ENCODE measurements around the gene NTRK2.

The NTRK2 gene

GRCh38 chr9:84669288-84670137 lies at the start of gene NTRK2:
TSS of gene NTRK2 (plus strand) at chr9:84669729. CDS start at chr9:84670749, 1,020 bp downstream.
- DNase-seq: peak; percentile 32

- DNase-seq: no peak
These were observed 49.2 kb upstream of the NTRK2 start for GRCh38 chr9:84620338-84620737.

GRCh38 chr9:84621811-84622210 lies 47.7 kb upstream of the NTRK2 start:
- DNase-seq: no peak

- DNase-seq: no peak
These were observed 46.5 kb upstream of the NTRK2 start for GRCh38 chr9:84622981-84623380.

- no peak for DNase-seq
These were observed 33.1 kb upstream of the NTRK2 start for GRCh38 chr9:84636436-84636835.

- DNase-seq: no peak
These were observed 26.9 kb upstream of the NTRK2 start for GRCh38 chr9:84642553-84643141.

GRCh38 chr9:84647699-84648098 lies 21.8 kb upstream of the NTRK2 start:
- DNase-seq: no peak

- no peak for DNase-seq
These were observed 16.9 kb upstream of the NTRK2 start for GRCh38 chr9:84652496-84653120.

GRCh38 chr9:84655447-84655846 lies 14.1 kb upstream of the NTRK2 start:
- DNase-seq: no peak

- DNase-seq: no peak
These were observed 10.2 kb upstream of the NTRK2 start for GRCh38 chr9:84659313-84659712.

GRCh38 chr9:84659773-84660172 lies 9.8 kb upstream of the NTRK2 start:
- DNase-seq: no peak

GRCh38 chr9:84667571-84668195 lies 1.8 kb upstream of the NTRK2 start:
- peak; percentile 19 for DNase-seq

GRCh38 chr9:84668196-84669012 lies 1.1 kb upstream of the NTRK2 start:
- peak; percentile 75 for DNase-seq

- no peak for DNase-seq
These were observed 579 bp upstream of the NTRK2 start for GRCh38 chr9:84669013-84669287.

GRCh38 chr9:84670138-84671041 lies 861 bp downstream of the NTRK2 start:
- peak; percentile 3 for DNase-seq

- DNase-seq: no peak
These were observed 2.3 kb downstream of the NTRK2 start for GRCh38 chr9:84671586-84672521.

- no peak for DNase-seq
These were observed 4.3 kb downstream of the NTRK2 start for GRCh38 chr9:84673806-84674205.

- no peak for DNase-seq
These were observed 7.6 kb downstream of the NTRK2 start for GRCh38 chr9:84677080-84677479.

- no peak for DNase-seq
These were observed 10.0 kb downstream of the NTRK2 start for GRCh38 chr9:84679571-84679970.

GRCh38 chr9:84681516-84682285 lies 12.2 kb downstream of the NTRK2 start:
- DNase-seq: no peak

Measured in stimulated activated CD4-positive, alpha-beta T cell treated with anti-CD3 and anti-CD28 coated beads, Interleukin-15, amount 100 ng/mL, for 24 hours (primary cell).